GM21381 (cell line): ENCODE measurements around the gene ZNF768.
"Not testable (repeated sequence)": the region's sequence is repeated elsewhere in the genome, so short reads cannot be mapped to it uniquely, and the experiment has no call there.

ENCODE experiments used
- ATAC-seq: cut with Tn5 transposase; IDR thresholded peaks from one replicate; pipeline ENCODE4 v1.9.1; 2021; ENCODE audit warnings: mild to moderate bottlenecking, moderate library complexity; ENCODE audit not compliant: unreplicated experiment

The ZNF768 gene

DNA sequence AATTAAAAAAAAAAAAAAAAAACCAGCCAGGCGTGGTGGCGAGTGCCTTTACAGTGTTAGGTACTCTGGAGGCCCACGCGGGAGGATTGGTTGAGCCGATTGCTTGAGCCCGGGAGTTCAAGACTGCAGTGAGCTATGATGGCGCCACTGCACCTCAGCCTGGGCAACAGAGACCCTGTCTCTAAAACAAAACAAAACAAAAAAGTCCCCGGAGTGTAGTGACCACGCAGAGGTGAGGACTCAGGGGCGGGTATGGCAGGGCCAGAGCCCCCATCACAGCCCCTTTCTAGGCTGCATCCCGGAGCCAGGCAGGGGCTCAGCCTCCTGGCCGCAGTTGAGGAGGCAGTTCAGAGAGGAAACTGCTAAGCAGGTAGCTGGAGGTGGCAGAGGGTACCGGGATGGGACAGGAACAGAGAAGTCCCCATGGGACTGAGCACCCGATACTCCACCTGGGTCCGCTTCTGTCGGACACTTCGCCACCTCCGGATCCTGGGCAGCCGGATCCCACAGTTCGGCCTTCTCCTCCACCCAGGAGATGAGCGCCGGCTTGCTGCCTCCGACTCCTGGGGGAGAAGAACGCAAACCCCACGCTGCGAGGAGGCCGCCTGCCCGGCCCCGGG is 7.5 kb upstream of the ZNF768 start:
- peak; percentile 19 for ATAC-seq

DNA sequence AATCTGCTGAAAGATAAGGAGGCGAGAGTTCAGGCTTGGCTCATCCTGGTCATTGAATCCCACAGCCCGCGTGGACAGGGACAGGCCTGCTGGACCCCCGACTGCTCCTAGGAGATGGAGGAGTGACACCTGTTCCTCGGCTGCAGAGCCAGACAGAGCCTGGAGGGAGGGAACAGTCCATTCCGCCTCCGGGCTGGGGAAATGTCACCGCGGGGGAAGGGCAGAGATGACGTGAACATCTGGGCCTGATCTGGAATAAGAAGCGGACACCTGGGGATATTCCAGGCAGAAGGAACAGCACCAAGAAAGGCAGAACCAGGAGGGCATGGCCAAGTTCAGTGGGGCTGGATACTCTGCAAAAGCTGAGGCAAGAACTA is 6.8 kb upstream of the ZNF768 start:
- no peak for ATAC-seq

DNA sequence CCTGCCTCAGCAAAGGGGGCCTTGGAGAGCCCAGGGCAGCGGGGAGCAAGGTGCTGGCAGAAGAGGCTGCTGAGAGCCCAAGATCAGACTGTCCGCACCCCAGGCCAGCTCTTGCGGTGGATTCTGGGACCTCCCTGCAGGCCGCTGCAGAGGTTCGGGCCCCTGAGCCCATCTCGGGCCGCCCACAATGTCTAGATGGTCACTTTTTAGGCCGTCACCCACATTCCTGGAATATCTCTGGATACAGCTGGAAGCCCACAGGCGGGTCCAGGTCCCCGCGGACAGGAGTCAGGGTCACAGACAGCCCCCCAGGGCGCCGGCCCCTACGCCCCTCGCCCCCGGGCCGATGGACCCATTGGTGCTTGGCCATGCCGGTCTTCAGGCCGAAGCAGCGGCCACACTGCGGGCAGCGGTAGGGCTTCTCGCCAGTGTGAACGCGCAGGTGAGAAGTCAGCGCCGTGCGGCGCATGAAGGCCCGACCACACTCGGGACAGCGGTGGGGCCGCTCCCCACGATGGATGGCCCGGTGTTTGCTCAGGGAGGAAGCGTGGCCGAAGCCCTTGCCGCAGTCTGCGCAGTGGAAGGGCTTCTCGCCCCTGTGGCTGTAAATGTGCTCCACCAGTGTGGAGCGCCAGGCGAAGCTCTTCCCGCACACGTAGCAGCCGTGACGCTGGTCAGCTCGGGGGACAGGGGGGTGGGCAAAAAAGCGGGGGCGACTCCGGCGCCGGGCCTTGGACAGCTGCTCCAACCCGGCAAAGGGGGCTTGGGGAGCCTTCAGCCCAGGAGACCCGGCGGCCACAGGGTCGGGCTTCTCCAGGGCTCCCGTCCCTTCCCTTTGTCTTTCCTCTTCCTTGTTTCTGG is 6.1 kb upstream of the ZNF768 start:
- ATAC-seq: no peak

DNA sequence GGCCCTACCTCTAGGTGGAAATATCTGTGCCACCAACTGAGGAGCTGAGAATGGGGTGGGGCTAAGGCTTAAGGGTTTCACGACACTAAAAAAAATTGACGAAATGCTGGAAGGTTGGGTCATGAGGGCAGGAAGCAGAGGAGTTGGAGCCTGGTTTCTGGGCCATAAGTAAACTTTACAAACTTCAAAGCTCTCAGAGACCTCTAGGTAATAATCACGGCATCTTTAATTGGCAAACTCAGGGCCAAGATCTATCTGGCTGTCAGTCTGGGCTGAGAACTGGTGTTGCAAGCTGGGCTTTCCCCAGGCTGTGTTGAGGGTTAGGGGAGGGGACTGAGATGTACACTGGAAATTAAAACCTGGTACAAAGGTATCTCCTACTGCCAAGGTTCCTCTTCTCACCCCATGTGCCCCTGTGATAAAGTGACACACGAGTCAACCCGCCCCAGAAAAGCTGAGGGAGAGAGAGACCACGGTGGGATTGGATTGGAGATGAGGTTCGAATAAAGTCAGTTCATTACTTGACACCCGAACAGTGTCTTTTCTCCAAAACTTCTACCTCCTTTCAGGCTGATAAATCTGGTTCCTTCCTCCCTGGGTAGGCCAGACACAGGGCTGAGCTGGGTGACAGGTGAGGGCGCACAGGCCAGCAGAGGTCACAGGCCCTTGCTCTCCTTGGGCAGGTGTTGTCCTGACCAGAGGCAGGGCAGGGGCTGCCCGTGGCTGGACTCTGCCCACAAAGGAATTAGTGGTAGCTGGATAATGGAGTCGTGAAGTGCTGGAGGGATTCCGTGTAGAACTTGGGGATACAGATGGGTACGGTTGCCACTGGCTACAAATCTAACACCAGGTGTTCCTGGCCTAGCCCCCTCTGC is 4.0 kb upstream of the ZNF768 start:
- no peak for ATAC-seq

DNA sequence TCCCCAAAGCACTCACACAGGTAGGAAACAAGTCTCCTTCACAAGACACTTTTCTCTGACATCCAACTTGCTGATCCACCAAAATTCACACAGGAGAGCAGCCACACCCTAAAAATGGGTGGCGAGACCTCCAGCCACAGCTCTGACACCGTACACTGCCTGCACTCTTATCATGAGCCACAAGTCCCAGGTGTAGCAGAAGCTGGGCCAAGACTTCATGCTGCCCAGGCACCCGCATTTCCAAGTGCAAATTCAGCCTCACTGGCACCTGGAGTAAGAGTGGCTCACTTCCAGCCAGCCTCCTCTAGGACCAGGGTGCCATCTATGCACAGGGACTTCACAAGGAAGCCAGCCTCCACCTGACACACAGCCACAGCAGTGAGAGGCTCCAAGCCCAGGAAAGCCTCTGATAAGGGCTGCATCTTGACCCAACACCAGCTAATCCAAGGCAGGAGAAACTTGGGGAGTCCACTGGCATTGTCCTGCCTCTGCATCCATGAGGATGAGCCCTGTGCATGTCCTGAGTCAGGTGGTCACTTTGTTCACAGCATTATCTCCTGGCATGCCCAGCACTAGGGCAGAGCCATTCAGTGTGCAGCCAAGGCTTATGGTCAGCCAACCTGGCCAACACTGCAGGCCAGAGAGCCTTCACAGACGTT is 2.6 kb upstream of the ZNF768 start:
- ATAC-seq: no peak

DNA sequence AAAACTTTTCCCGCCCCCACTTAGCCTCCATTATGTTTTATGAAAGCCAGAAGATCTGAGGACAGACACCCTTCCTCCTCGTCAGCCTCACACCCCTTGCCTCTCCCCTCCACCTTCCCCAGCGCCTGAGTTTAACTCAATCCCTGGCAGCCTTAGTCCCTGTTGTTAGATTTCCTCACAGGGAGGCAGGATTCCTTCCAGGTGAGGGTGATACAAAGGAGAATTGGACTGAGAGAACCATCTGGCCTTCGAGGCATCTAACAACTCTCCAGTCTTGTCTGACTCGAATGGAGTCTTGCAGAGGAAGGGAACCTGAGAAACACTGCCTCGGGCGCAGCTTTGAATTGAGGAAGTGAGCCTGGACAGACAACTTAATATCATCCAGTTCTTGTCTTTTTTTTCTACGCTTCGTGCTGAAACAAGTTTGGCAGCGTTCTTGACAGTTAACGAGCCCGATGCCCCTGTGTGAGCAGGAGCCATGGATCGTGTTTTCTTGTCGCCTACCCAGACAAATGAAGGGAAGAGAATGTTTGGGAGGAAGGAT is 1.3 kb upstream of the ZNF768 start:
- ATAC-seq: no peak

DNA sequence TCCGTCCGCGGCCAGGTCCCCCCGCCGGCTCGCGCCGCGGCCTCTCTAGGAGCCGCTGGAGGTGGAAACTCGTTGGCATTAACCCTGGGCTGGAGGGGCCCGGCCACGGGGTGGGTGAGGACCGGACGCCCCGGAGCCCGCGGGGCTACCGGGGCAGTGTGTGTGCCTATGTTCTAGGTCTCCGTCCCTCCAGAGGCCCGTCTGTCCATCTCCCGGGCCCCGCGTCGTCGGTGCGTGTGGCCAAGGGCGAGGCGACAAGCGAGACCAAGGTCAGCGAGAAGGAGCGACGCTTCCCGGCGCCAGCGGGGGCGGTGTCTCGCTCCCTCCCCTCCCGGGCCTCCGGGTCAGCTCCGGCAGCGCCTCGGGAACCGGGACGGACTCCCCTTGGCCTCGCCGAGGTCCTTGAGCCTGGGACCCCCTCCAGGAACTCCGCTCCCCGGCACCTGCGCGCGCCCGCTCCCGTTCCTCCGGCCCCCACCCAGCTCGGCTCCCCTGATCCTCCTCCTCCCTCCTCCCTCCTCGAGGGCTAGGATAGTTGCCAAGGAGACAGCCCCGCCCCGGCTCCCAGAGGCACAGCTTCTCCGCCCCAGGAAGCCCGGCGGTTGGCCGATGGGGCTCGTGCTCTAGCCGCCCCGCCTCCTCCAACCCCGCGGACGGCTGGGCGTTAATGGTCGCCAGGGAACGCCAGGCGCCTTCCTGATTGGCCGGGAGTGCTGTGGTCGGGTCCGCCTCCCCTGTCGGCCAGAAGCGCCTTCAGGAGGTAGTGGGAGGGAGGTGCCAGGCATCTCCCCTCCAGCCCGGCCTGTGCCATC is 663 bp upstream of the ZNF768 start:
- peak; percentile 73 for ATAC-seq

DNA sequence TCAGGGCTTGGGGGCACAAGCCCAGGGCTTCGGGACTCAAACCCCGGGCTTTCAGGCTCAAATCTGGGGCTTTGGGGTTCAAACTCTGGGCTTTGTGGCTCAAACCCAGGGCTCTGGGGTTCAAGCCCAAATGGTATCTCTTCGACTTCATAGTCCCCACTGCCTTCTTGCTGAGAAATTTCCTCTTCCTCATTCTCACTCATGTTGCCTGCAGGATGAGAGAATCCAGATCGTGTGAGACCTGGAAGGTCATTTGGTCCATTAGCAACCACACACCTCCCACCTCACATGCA is 576 bp downstream of the ZNF768 start:
- no peak for ATAC-seq

DNA sequence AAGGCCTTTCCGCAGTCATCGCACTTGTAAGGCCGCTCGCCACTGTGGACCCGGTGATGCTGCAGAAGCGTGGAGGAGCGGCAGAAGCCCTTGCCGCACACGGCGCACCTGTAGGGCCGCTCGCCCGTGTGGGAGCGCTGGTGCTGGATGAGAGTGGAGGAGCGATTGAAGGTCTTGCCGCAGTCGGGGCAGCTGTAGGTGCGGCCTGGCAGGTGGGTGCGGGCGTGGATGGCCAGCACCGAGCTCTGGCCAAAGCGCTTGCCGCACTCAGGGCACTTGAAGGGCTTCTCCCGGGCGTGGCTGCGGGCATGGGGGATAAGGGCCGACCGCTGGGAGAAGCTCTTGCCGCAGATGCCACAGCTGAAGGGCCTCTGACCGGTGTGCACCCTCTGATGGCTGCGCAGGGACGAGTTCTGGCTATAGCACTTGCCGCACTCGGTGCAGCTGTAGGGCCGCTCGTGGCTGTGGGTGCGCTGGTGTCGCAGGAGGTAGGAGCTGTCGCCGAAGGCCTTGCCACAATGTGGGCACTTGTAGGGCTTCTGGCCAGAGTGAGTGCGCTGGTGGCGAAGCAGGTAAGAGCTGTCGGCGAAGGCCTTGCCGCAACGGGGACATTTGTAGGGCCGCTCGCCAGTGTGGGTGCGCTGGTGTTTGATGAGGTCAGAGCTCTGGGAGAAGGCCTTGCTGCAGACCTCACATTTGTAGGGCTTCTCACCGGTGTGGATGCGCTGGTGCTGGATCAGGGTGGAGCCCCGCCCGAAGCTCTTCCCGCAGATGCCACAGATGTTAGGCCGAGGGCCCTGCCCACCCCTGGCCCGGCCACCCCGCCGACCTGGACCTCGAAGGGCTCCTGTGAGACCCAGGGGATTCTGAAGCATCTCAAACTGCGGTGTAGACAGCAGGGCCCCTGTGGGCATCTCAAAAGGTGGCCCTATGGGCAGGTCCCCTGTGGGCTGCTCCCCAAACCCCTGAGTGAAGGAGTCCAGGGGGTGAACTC is 1.5 kb downstream of the ZNF768 start:
- ATAC-seq: no peak

DNA sequence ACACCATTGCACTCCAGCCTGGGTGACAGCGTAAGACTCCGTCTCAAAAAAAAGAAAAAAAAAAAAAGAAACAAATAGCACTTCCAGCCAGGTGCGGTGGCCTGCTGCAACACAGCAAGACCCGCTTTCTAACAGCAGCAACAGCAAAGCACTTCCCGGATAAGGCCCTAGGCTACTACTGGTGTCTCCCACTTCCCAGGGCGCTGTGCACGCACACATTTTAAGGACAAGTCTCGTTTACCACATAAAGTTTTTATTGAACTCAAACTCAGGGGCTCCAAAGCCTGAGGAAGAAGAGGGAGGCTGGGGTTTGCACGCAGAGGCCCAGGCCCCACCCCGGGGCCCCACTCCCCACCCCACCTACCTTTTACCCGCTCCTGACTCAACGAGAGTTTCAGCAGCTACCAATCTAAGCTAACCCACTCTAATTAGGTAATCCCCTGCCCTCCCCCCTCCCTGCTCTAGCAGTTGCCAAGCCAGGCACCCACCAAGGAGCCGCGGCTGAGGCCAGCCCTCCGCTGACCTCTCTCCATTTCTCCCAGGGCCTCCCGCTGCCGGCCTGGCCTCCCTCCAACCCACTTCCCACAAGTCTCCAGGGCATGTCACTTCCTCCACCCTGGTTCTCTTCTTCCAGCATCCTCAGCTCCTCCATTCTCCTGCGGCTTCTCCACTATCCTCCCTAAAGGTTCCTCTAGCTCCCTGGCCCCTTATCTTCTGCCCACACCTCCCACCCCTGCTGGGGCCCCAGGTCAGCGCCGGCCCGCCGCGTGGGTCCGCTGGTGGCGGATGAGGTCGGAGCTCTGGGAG is 2.4 kb downstream of the ZNF768 start:
- ATAC-seq: no peak

DNA sequence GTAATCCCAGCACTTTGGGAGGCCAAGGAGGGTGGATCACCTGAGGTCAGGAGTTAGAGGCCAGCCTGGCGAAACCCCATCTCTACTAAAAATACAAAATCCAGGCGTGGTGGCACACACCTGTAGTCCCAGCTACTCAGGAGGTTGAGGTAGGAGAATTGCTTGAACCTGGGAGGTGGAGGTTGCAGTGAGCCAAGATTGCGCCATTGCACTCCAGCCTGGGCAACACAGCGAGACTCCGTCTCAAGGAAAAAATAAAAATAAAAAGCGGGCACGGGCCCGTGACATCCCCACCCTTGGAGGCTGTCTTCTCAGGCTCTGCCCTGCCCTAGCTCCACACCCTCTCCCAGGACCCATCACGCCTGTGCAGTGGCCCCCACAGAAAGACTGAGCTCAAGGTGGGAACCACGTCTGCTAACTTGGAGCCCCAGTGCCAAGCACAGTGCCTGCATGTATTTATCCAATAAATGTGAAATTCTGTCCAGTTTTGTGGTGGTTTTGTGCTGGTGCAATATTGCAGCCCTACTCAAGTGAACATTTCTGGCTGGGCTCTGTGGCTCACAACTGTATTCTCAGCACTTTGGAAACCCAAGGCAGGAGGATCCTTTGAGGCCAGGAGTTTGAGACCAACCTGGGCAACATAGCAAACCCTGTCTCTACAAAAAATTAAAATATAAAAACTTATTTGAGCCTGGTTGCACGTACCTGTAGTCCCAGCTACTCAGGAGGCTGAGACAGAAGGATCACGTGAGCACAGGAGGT is 3.5 kb downstream of the ZNF768 start:
- not testable (repeated sequence) for ATAC-seq

DNA sequence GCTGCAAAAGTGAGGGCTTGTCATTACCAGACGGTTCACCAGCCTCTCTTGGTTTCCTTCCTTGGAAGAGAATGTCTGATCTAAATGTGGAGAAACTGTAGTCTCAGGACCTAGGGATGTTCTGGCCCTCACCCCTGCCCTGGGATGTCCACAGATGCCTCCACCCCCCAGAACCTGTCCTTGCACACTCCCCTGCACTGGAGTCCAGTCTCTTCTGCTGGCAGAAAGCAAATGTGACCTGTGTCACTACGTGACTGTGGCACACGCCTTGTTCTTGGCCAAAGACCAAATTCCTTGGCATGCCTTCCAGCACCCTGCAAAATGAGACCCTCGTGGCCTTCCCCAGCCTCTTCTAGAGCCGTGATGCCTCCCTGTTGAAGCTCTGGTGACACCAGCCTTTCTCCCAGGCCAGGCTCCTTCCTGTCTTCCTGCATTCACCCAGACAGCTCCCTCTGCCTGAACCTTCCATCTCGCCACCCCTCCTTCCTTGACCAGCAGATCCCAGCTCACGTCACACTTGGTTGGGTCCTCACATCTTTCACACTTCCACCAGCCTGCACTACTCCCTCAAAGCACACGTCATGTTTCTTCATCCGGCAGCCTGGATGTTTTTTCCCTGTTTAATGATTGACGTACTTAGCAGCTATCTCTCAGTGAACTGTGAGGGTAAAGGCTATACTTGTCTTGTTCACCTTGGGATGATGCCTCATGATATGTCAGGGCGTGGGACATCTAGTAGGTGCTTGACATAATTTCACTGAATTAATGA is 4.3 kb downstream of the ZNF768 start:
- ATAC-seq: no peak

DNA sequence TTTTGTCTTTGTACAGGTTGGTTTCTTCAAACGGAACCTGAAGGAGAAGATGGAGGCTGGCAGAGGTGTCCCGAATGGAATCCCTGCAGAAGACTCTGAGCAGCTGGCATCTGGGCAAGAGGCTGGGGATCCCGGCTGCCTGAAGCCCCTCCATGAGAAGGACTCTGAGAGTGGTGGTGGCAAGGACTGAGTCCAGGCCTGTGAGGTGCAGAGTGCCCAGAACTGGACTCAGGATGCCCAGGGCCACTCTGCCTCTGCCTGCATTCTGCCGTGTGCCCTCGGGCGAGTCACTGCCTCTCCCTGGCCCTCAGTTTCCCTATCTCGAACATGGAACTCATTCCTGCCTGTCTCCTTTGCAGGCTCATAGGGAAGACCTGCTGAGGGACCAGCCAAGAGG is 4.9 kb downstream of the ZNF768 start:
- no peak for ATAC-seq

DNA sequence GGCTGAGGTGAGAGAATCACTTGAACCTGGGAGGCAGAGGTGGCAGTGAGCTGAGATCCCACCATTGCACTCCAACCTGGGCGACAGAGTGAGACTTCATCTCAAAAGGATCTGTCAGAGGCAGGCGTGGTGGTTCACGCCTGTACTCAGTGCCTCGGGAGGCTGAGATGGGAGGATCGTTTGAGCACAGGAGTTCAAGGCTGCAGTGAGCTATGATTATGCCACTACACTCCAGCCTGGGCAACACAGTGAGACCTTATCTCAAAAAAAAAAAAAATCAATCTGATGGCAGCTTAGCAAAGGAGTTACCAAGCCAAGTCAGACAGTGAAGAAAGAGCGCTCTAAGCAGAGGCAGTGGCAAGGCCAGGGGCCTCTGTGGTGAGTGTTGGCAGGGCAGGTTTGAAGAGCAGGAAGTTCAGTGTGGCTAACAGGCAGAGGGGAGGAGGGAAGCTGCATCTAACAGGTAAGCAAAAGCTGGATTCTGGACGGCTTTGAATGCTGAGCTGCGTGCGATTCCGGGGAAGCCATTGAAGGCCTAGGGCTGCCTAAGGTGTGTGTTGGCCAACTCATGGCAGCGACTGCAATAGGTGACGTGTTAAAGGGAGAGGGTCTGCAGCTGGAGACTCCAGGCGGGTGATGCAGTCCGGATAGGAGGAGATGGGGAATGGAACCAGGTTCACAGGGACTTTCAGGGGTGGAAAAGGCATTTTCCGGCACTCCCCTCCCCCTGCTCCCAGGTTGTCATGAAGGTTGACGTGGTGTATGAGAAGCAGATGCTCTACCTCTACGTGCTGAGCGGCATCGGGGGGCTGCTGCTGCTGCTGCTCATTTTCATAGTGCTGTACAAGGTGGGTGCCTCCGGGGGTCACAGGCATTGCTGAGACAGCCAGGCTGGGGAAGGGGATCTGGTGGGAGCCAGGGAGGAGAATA is 7.0 kb downstream of the ZNF768 start:
- no peak for ATAC-seq

DNA sequence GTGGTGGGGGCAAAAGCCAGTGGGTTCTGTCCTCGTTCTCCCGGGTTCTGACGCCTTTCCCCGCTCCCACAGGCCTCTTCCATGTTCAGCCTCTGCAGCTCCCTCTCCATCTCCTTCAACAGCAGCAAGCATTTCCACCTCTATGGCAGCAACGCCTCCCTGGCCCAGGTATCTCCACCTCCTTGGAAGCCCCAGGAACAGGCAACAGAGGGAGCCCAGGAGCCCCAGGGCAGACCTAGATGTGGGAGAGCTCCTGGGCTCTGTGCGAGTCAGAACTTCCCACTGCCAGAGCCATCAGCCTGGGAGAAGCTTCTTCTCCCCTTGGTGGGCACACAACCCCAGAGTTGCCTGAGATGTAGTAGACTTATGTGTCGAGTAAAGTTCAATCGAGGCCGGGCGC is 7.8 kb downstream of the ZNF768 start:
- ATAC-seq: no peak

DNA sequence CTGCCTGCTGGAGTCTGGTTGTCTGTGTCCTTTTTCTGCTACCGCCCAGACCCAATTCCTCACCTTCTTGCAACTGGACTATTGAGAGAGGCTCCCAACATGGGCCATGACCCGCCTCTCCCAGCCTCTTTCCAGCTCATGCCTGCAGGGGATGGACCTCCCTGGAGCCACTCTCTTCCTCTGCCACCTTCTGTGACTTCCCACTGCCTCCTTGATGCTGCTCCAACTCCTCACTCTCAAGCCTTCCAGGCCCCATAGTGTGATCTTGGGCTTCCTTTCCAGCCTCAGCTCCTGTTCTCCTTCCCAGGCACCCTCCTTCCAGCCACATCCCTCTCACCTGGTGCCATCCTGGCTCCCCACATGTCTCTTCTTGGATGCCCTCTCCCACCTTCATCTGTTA is 11.1 kb downstream of the ZNF768 start:
- no peak for ATAC-seq
